DLD1 (cell line): ENCODE measurements around the gene KDM4B.

Experiments
- in situ Hi-C: cut with HindIII; loops from 2 replicates; pipeline ENCODE4 v1.10.0; 2017; ENCODE audit warnings: low sequenced_read_pairs

Gene KDM4B

DNA sequence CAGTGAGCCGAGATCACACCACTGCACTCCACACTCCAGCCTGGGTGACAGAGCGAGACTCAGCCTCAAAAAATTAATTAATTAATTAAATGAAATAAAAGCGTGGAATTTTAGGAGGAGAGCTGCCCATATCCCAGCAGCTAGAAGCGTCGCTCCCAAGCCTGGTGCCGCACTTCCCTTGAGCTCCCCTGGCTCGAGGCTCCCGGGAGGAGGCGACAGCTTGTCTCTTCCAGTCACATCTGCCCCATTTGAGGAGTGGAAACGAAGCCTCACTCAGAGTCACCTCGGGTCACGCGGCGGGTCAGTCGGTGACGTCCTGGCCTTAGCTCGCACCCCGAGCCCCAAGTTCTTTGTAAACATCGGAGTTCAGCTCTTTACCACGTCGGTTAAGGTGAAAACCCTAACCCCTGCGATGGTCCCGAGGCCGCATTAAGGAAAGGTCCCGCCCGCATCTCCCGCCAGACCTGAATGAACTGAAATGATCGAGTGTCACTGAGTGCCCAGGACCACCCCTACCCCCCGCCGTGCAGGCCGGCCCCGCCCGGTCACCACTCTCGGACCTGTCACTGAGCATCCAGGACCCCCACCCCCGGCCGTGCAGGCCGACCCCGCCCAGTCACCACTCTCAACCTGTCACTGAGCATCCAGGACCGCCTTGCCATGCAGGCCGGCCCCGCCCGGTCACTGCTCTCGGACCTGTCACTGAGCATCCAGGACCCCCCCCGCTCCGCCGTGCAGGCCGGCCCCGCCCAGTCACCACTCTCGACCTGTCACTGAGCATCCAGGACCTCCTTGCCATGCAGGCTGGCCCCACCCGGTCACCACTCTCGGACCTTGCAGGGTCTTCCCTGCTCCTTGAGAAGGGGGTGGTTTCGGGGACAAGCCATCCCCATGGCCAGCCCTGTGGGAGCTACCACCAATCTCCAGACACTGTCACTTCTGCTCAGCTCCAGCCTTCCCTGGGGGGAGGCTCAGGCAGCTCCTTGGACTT lies 176.9 kb downstream of the KDM4B start:
- in situ Hi-C loops: no loop called here

DNA sequence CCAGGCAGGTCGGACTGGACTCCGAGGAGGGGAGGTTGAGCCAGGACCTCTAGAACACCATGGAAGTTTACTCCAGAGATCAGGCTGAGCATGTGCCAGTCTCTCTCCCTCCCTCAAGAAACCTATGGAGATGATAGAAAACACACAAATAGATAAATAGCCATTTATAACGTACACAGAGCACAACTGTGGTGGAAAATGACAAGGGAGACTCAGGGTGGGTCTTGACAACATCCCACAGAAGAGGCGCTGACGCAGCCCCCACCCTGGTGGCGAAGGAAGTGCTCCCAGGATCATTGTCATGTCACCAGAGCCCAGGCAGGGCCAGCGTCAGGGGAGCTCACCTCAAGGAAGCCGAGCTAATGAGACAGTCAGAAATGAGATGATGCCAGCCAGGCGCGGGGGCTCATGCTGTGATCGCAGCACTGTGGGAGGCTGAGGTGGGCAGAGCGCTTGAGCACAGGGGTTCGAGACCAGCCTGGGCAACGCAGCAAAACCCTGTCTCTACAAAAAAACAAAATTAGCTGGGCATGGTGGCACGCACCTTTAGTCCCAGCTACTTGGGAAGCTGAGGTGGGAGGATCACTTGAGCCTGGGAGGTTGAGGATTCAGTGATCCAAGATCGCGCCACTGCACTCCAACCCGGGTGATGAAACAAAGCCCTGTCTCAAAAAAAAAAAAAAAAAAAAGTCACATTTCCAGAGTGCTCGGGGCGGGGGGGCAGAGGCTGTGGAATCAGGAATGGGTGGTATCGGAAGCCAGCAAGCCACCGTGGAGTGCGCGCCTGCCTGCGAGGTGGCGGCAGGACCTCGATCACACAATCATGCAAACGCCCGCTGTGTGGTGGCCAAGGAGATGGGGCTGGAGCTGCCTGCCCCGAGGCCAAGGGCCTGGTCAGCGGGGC lies 178.4 kb downstream of the KDM4B start:
- in situ Hi-C loops: no loop called here

DNA sequence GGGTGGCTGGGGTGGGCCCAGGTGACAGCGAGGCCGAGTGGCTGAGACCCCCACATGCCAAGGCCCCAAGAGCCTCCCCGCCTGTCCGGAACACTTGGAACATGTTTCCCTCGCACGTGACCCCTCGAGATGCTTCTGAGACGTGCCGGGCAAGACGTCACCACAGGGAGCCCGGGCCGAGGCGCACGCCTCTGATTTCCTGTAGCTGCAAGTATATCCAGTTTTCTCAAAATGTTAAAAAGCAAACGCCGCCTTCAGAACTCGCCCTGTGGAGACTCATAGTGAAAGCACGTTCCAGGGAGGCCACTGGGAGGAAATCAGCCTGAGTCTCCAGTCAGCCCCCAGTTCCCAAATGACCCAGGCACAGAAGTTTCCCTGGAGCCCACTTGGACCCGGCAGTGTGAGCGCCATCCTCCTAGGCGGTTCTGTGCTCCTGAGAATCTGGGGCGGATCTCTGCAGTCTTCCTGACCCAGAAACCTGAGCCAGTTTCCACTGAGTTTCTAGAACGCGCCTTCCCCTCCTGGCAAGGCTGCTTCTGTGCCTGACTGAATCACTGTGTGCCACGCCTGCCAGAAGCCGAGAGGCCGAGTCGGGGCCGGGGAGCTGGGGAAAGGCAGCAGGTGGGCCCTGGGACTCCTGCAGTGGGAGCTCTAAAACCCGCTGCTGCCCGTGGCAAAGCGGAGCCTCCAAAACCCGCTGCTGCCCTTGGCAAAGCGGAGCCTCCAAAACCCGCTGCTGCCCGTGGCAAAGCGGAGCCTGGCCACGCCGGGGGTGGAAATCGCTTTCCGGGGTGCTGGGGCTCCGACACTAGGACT lies 179.3 kb downstream of the KDM4B start:
- in situ Hi-C loops: no loop called here

DNA sequence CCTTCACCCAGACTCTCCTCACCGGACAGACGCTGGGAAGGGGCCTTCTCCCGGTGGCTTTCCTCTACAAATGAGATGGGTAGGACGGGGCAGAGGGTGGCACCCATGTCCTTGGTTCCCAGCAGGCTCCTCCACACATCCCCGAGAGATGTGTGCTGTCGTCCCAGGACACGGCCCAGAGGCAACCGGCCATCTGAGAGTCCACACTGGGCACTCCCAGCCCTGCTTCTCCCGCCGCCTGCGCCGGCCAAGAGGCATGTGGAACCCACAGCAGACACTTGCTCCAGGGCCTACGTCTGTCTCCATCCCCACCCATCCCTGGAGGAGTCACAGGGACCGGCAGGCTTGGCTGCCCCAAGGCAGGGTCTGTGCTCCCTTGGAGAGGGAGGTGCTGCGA lies 179.9 kb downstream of the KDM4B start:
- in situ Hi-C loops: no loop called here

DNA sequence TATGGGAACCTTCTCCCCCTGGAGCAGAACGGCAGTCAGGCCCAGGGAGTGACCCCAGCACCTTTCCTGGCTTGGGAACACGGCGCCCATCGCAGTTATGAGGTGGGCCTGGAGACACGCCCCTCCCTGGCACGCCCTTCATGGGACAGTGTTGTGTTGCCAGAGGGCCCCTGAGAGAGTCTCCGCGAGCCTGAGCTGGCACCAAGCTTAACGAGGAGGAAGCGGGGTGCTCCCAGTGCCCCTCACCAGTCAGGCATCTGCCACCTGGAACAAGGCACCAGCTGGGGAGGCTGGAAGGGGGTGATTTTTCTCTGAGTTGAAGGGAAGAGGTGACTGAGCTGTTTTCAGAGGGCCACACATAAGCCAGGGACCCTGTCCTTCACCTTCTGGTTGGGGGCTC lies 180.6 kb downstream of the KDM4B start:
- in situ Hi-C loops: no loop called here

DNA sequence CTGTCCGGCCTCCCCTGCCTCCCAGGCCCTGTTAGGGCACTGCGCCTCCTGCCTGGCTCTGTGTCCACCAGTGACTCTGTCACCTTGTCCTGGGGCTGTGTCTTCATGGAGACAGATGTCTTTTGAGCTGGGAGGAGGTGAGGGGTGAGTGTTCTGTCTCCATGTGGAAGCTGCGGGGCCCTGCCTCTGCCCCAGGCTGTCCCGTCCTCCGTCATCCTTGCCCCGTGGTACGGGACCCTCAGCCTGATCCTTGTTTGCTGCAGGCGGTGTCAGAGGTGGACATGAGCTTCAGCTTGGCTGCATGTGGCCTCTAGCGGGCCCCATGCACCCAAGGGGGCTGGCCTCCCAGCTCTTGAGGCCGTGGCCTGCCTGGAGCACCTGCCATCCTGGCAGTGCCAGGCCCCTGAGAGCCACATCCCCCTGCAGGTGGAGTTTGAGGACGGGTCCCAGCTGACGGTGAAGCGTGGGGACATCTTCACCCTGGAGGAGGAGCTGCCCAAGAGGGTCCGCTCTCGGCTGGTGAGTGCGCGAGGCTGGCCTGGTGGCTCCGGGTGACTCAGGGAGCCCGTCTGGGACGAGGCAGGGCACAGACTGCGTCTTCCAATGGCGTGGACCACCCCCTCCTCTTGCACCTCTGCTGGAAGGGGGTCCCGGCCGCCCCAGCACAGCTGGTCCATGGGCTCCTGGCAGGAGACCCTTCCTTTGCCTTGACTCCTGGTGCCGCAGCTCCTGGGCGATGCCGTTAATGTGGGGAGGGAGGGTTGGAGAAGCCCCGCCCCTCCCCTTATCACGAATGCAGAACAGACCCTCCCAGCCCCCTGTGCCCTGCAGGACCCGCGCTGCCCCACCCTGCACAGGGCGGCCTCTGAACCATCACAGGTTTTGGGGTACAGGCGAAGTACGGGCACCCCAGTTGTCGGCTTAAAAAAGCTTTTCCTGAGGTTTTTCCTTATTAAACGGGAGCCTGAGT lies 181.3 kb downstream of the KDM4B start:
- in situ Hi-C loops: no loop called here

DNA sequence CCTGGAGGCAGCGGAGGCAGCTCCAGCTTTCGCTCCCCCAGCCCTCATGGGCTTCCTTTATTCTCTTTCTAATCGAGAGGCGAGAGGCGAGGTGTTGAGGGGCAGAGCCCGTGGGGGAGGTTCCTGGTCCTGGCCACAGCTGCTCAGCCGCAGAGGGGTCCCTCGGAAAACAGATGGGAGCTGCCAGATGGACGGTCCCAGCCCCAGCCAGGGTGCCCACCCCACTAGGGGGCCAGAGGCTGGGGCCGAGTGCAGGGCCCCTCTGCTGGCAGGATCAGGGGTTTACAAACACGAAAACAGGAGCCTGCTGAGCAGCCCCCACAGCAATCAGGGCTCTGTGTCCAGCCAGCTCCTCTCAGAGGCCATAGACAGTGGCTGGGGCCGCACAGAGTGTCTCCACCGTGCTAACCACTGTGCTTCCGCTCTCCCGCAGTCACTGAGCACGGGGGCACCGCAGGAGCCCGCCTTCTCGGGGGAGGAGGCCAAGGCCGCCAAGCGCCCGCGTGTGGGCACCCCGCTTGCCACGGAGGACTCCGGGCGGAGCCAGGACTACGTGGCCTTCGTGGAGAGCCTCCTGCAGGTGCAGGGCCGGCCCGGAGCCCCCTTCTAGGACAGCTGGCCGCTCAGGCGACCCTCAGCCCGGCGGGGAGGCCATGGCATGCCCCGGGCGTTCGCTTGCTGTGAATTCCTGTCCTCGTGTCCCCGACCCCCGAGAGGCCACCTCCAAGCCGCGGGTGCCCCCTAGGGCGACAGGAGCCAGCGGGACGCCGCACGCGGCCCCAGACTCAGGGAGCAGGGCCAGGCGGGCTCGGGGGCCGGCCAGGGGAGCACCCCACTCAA lies 182.2 kb downstream of the KDM4B start:
- in situ Hi-C loops: no loop called here

DNA sequence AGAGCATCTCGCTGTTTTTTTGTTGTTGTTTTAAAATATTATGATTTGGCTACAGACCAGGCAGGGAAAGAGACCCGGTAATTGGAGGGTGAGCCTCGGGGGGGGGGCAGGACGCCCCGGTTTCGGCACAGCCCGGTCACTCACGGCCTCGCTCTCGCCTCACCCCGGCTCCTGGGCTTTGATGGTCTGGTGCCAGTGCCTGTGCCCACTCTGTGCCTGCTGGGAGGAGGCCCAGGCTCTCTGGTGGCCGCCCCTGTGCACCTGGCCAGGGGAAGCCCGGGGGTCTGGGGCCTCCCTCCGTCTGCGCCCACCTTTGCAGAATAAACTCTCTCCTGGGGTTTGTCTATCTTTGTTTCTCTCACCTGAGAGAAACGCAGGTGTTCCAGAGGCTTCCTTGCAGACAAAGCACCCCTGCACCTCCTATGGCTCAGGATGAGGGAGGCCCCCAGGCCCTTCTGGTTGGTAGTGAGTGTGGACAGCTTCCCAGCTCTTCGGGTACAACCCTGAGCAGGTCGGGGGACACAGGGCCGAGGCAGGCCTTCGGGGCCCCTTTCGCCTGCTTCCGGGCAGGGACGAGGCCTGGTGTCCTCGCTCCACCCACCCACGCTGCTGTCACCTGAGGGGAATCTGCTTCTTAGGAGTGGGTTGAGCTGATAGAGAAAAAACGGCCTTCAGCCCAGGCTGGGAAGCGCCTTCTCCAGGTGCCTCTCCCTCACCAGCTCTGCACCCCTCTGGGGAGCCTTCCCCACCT lies 183.3 kb downstream of the KDM4B start:
- in situ Hi-C loops: no loop called here

DNA sequence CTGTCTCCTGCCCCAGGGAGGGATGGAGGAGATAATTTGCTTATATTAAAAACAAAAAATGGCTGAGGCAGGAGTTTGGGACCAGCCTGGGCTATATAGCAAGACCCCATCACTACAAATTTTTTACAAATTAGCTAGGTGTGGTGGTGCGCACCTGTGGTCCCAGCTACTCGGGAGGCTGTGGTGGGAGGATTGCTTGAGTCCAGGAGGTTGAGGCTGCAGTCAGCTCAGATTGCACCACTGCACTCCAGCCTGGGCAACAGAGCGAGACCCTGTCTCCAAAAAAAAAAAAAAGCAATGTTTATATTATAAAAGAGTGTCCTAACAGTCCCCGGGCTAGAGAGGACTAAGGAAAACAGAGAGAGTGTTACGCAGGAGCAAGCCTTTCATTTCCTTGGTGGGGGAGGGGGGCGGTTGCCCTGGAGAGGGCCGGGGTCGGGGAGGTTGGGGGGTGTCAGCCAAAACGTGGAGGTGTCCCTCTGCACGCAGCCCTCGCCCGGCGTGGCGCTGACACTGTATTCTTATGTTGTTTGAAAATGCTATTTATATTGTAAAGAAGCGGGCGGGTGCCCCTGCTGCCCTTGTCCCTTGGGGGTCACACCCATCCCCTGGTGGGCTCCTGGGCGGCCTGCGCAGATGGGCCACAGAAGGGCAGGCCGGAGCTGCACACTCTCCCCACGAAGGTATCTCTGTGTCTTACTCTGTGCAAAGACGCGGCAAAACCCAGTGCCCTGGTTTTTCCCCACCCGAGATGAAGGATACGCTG lies 184.0 kb downstream of the KDM4B start:
- in situ Hi-C loops: no loop called here

DNA sequence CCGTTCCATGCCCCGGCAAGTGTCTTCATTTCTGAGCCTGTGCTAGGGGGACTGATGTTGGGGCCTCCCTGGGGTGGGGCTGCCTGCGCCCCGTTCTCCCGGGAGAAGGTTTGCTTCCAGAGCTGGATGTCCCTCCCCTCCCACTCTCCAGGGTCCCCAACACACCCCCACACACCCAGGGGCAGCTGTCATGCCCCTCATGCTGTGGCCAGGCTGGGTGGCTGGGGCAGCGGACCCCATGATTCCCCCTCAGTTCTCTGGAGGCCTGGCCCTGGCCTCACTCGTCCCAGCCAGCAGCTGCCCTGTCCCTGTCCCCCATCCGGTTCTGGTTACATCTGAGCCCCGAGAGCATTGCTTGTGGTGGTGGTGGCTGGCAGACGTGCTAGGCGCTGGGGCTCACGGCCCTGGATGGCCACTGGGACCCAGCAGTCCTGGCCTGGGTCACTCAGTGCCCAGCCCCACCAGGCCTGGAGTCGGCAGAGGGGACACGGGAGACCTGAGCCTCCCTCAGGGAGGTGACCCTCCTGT lies 184.8 kb downstream of the KDM4B start:
- in situ Hi-C loops: no loop called here

DNA sequence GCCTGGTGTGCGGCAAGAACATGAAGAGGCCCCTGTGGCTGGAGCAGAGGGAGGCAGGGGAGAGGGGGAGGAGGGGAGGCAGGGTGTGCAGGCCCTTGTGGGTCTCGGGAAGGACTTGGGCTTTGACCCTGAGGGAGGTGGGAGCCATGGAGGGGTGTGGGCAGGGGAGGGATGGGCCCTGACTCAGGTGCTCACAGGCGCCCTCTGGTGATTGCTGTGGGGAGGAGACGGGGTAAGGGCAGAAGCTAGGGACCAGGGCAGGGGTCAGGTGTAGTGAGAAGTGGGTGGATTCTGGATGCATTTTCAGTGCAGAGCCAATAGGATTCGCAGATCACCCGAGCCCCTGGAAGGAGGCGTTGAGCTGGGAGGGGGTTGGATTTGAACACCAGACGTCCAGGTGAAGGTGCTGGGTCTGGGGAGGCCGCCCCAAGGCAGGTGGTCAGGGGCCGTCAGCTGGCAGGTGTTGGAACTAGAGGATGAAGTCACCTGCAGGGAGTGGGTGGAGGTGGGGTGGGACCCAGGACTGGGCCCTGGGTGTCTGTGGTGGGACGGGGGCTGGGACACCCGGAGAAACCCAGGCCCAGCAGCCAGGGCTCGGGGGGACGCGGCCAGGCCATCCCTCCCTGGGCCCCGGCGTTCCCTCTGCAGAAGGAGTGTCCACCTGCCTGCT lies 185.4 kb downstream of the KDM4B start:
- in situ Hi-C loops: no loop called here

DNA sequence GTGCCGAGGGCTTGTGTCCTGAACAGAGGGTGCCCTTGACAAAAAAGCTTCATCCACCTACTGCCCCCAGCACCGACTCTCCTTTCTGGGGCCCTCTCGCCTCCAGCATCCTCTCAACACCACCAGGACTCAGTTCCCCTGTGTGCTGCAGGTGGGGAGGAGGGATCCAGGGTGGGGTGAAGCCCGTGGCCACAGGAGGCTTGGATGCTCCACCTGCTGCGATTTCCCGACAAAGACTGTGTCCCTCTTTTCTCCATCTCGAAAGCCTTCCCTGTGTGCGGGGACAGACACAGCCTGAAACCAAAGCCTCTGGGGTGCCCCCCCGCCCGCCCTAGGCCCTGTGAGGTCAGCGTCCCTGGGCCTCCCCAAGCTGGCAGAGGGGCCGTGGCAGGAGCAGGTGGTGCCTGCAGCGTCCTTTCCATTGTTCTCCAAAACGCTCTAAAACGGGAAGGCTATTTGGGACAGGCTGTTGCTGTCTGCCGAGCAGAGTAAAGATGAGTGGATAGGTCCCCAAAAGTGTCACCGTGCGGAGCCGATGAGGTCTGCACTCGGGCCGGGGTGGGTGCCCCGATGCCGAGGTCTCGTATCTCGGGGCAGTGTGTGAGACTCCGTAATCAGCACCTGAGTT lies 186.0 kb downstream of the KDM4B start:
- in situ Hi-C loops: no loop called here

DNA sequence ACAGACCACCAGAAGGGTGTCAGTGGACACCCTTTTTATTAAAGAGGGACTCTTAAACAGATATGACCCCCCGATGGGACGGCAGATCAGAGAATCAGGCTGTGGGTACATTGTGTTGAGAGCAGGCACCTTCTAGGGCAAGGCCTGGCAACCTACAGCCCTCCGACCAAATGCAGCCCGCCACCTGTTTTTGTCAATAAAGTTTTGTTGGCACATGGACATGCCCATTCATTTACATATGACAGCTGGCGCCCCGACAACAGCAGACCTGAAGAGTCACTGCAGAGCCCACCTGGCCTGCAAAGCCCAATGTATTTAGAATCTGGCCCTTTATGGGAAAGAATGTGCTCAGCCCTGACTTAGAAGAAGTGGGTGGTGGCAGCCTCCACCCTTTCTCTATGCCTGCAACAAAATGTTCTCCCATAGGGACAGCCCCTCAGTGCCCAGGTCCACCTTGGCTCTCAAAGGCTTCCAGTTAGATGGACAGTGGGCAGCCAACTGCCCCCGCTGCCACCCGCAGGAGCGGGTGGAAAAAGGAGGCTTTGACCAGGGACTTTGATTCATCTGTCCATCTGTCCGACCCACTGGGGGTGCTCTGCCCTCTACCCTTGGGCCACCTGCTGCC lies 186.8 kb downstream of the KDM4B start:
- in situ Hi-C loops: no loop called here

DNA sequence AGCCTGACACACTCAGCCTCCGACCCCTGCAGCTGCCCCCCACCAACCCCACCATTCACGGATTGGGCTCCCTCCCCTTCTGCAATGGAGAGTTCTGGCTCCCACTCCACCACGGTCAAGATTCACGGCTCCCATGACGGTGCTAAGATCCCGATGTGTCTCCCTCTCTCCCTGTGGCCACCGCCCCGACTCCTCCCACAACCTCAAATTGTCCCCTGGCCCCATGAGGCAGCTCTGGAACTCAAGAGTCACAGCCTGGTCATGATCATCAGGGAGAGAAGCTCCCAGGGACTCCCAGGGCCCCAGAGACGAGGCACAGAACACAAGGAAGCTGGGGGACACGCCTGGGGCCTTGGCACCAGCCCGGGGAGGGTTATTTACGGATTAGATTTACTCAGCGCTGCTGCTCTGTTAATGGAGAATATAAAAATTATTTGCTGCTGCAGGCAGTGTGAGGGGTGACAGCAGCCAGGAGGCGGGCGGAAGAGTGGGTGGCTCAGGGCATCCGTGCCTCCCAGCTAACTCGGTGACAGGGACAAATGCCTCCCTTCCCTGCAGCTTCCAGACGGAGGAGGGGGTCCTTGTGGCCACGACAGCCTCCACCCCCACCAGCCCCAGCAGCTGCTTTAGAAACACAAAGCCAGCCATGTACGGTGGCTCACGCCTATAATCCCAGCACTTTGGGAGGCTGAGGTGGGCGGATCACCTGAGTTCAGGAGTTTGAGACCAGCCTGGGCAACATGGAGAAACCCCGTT lies 187.5 kb downstream of the KDM4B start:
- in situ Hi-C loops: no loop called here

DNA sequence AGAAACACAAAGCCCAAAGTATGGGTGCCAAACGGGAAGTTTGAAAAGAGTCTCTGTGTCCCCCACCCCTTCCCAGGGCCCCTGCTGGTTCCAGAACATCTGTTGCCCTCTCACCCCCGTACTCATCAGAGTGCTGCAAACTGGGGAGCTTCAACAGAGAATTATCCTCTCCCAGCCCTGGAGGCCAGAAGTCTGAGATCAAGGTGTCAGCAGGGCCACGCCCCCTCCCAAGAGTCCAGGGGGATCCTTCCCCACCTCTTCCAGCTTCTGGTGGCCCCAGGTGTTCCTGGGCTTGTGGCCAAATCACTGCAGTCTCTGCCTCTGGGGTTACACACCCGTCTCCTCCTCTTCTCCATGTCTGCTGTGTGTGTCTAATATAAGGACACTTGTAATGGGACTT lies 188.3 kb downstream of the KDM4B start:
- in situ Hi-C loops: no loop called here
